Measurements from ENCODE around the gene OTUD6A.

The OTUD6A gene, protein sequence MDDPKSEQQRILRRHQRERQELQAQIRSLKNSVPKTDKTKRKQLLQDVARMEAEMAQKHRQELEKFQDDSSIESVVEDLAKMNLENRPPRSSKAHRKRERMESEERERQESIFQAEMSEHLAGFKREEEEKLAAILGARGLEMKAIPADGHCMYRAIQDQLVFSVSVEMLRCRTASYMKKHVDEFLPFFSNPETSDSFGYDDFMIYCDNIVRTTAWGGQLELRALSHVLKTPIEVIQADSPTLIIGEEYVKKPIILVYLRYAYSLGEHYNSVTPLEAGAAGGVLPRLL

DNA sequence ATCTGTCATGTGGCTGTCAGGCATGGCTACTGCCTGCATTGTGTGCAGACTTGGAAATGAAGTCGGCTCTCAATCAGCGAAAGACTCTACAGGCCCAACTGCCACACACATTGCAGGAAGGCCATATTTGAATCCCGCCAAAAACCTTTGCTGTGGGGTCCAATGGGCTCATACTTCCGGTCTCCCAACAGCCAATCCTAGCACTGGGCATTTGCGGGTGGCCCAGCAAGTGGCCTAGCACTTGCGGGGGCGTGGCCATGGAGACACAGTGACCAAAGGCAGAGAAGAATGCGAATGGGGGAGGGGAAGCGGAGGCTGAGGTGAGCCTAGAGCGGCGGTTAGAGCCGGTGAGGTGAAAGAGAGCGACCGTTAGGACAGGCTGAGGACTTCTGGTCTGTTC, at the start of gene OTUD6A:
TSS of gene OTUD6A (plus strand) at position 382 of the 400 bp plus-strand sequence. CDS start 68 bp downstream, outside the sequence.
- Histone ChIP-seq H3K27me3 (ENCODE audit: control insufficient read depth in 1 of 2, insufficient read depth in 2 of 2, low read length in 2 of 2) (no peaks in the 10 kb centered on the region), H3K9me3 (ENCODE audit: control insufficient read depth in 1 of 2, low read length in 2 of 2) (no peaks in the 10 kb centered on the region), H3K36me3 (ENCODE audit: control insufficient read depth in 1 of 2, insufficient read depth in 2 of 2, low read length in 2 of 2) (no peaks in the 10 kb centered on the region), H3K27ac (ENCODE audit: low read depth, low read length) (no peak within 1 kb of the TSS), H3K4me3 (ENCODE audit: low read depth in 1 of 2, low read length in 2 of 2) (no peak within 1 kb of the TSS), H3K4me1 (ENCODE audit: control insufficient read depth in 1 of 2, insufficient read depth in 2 of 2, low read length in 2 of 2) (no peaks in the 10 kb centered on the region), H3K9ac (ENCODE audit: low read depth in 1 of 2, low read length in 2 of 2) (no peak within 1 kb of the TSS)

DNA sequence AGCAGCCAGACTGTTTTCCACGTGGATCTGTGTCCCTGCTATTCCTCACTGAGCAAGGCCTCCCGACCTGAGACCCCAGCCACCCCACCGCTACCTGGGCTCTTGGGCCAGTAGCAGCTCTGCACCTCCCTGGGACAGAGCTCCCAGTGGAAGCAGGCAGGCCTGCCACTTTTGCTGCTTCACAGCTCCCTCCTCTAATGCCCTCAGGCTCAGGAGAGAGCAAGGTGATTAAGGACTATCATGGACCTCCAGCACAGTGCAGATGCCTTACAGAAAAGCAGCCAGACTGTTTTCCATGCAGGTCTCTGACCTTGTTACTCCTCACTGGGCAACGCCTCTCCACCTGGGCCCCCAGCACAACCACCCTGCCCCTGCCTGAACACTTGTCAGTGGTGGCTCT, 49.5 kb upstream of the OTUD6A start:
- H3K9ac ChIP-seq (ENCODE audit: low read depth in 1 of 2, low read length in 2 of 2) = no peak overlapping the region
- no peak overlapping the region for H3K4me3 ChIP-seq (ENCODE audit: low read depth in 1 of 2, low read length in 2 of 2)

DNA sequence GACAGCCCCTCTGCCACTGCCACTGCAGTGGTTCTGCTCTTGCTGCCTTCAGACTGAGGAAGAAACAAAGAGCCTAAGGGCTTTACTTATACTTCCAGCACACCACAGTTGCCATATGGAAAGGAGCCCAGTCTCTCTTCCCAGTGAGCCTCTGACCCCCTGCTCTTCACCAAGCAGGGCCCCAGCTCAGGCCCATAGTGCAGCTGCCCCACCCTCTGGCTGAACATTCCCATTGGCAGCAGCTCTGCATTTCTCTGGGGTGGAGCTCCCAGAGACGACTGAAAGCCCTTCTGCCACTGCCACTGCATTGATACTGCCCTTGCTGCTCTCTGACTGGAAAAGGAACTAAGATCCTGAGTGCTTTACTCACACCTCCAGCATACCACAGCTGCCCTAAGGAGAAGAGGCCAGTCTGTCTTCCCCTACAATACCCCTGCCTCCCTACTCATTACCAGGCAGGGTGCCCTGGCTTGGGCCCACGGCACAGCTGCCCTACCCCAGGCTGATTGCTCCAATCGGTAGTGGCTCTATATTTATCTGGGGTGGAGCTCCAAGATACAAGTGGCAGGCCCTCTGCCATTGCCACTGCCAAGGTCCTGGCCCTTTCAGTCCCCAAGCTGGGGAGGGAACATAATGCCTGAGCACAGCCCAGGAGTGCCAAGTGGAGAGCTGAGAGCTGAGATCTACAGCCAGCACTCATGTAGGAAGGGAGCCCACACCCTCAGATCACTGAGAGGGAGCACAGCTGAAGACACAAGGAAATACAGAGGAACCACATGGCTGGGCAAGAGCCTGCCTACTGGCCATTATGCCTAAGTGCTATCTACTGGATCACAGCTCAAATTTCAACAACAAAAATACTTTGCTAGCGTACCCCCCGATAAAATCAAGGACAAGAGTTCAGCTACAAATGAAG, 48.5 kb upstream of the OTUD6A start:
- no peaks in the 10 kb centered on the region for H3K4me1 ChIP-seq (ENCODE audit: control insufficient read depth in 1 of 2, insufficient read depth in 2 of 2, low read length in 2 of 2)
- H3K36me3 ChIP-seq (ENCODE audit: control insufficient read depth in 1 of 2, insufficient read depth in 2 of 2, low read length in 2 of 2) = no peaks in the 10 kb centered on the region
- H3K27me3 ChIP-seq (ENCODE audit: control insufficient read depth in 1 of 2, insufficient read depth in 2 of 2, low read length in 2 of 2) = no peaks in the 10 kb centered on the region
- H3K9ac ChIP-seq (ENCODE audit: low read depth in 1 of 2, low read length in 2 of 2) = no peak overlapping the region
- no peak overlapping the region for H3K4me3 ChIP-seq (ENCODE audit: low read depth in 1 of 2, low read length in 2 of 2)
- no peaks in the 10 kb centered on the region for H3K9me3 ChIP-seq (ENCODE audit: control insufficient read depth in 1 of 2, low read length in 2 of 2)
- H3K27ac ChIP-seq (ENCODE audit: low read depth, low read length) = no peak overlapping the region

More for the DNA sequence above, 49.5 kb upstream of the OTUD6A start:
- H3K27me3 ChIP-seq (ENCODE audit: control insufficient read depth in 1 of 2, insufficient read depth in 2 of 2, low read length in 2 of 2) = no peaks in the 10 kb centered on the region
- H3K27ac ChIP-seq (ENCODE audit: low read depth, low read length) = no peak overlapping the region
- H3K4me1 ChIP-seq (ENCODE audit: control insufficient read depth in 1 of 2, insufficient read depth in 2 of 2, low read length in 2 of 2) = no peaks in the 10 kb centered on the region
- H3K36me3 ChIP-seq (ENCODE audit: control insufficient read depth in 1 of 2, insufficient read depth in 2 of 2, low read length in 2 of 2) = no peaks in the 10 kb centered on the region
- no peaks in the 10 kb centered on the region for H3K9me3 ChIP-seq (ENCODE audit: control insufficient read depth in 1 of 2, low read length in 2 of 2)

DNA sequence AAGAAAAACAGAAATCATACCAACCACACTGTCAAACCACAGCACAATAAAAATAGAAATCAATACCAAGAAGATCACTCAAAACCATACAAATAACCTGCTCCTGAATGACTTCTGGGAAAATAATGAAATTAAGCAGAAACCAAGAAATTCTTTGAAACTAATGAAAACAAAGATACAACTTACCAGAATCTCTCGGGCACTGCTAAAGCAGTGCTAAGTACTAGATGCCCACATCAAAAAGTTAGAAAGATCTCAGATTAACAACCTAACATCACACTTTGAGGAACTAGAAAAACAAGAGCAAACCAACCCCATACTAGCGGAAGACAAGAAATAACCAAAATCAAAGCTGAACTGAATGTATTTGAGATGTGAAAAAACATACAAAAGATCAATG, 45.7 kb upstream of the OTUD6A start:
- Histone ChIP-seq H3K4me3 (ENCODE audit: low read depth in 1 of 2, low read length in 2 of 2) (no peak overlapping the region), H3K27me3 (ENCODE audit: control insufficient read depth in 1 of 2, insufficient read depth in 2 of 2, low read length in 2 of 2) (no peaks in the 10 kb centered on the region), H3K4me1 (ENCODE audit: control insufficient read depth in 1 of 2, insufficient read depth in 2 of 2, low read length in 2 of 2) (no peaks in the 10 kb centered on the region), H3K36me3 (ENCODE audit: control insufficient read depth in 1 of 2, insufficient read depth in 2 of 2, low read length in 2 of 2) (no peaks in the 10 kb centered on the region), H3K9me3 (ENCODE audit: control insufficient read depth in 1 of 2, low read length in 2 of 2) (no peaks in the 10 kb centered on the region), H3K9ac (ENCODE audit: low read depth in 1 of 2, low read length in 2 of 2) (no peak overlapping the region), H3K27ac (ENCODE audit: low read depth, low read length) (no peak overlapping the region)

DNA sequence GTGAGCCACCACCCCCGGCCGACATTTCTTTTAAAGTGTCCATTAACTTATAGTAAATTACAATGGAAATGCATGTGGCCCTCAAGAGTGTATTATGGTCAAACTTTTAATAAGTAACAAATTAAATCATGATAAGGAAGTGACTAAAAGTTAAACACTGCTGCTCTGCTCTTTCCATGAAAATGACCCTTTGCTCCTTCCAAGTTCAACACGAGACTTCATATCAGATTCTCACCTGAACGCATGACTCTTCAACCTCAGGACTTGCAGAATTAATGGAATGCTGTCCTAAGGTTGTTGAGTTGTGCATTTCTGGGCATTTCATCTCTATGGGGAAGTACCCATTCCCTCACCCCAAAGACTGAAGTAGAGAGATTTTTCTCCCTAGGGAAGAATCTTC, 39.6 kb upstream of the OTUD6A start:
- no peak overlapping the region for H3K4me3 ChIP-seq (ENCODE audit: low read depth in 1 of 2, low read length in 2 of 2)
- H3K9me3 ChIP-seq (ENCODE audit: control insufficient read depth in 1 of 2, low read length in 2 of 2) = no peaks in the 10 kb centered on the region
- no peaks in the 10 kb centered on the region for H3K4me1 ChIP-seq (ENCODE audit: control insufficient read depth in 1 of 2, insufficient read depth in 2 of 2, low read length in 2 of 2)
- no peaks in the 10 kb centered on the region for H3K36me3 ChIP-seq (ENCODE audit: control insufficient read depth in 1 of 2, insufficient read depth in 2 of 2, low read length in 2 of 2)
- H3K27me3 ChIP-seq (ENCODE audit: control insufficient read depth in 1 of 2, insufficient read depth in 2 of 2, low read length in 2 of 2) = no peaks in the 10 kb centered on the region
- no peak overlapping the region for H3K27ac ChIP-seq (ENCODE audit: low read depth, low read length)
- no peak overlapping the region for H3K9ac ChIP-seq (ENCODE audit: low read depth in 1 of 2, low read length in 2 of 2)

DNA sequence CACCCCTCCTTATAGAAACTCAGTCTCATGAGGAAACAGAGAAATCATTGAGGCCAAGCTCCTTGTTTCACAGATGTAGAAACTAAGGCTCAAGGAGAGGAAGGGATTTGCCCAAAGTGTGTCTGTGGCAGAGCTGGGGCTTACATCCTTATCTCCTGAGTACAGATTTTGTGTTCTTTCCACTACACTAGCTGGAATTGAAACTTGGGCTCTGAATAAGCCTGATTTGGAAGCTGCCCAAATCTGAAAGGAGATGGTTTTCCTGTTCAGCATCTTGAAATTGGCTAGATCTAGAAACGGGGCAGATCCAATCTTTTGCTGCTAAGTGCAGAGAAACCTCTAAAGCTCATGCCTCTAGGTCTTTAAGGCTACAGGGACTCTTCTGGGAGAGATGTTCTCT, 36.8 kb upstream of the OTUD6A start:
- H3K9me3 ChIP-seq (ENCODE audit: control insufficient read depth in 1 of 2, low read length in 2 of 2) = no peaks in the 10 kb centered on the region
- no peaks in the 10 kb centered on the region for H3K36me3 ChIP-seq (ENCODE audit: control insufficient read depth in 1 of 2, insufficient read depth in 2 of 2, low read length in 2 of 2)
- no peak overlapping the region for H3K9ac ChIP-seq (ENCODE audit: low read depth in 1 of 2, low read length in 2 of 2)
- no peaks in the 10 kb centered on the region for H3K4me1 ChIP-seq (ENCODE audit: control insufficient read depth in 1 of 2, insufficient read depth in 2 of 2, low read length in 2 of 2)
- no peak overlapping the region for H3K4me3 ChIP-seq (ENCODE audit: low read depth in 1 of 2, low read length in 2 of 2)
- no peak overlapping the region for H3K27ac ChIP-seq (ENCODE audit: low read depth, low read length)
- no peaks in the 10 kb centered on the region for H3K27me3 ChIP-seq (ENCODE audit: control insufficient read depth in 1 of 2, insufficient read depth in 2 of 2, low read length in 2 of 2)

DNA sequence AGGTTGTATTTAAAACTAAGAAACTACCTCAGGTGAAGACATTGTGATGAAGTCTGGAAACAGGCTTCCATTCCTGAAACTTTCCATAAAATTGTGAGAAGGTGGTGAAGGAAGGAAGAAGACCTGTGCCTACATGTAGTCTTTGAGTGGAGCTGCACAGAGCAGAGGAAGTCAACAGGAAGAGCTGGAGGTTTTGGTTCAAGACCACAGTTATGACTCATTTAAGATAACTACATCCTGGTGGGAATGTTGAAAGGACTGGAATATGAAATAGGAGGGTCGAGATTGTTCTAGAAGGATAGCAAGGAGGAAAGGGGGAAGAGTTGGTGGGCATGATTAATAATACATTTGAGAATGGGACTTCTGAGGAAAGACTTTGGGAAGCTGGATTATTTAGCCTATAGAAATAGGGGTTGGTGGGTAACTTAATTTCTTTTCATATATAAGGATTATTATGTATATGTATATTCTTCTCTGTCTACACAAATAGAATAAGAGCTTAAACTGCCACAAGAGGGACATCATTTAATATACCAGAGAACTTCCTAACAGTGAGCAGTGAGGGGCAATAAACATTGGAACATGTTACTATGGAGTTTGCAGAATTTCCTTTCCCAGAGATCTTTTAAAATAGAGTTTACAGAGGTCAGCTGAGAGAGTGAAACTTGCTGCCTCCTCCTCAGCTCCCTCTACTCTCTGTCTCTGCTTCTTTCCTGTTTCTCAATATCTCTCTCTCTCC, 36.0 kb upstream of the OTUD6A start:
- Histone ChIP-seq H3K4me1 (ENCODE audit: control insufficient read depth in 1 of 2, insufficient read depth in 2 of 2, low read length in 2 of 2) (no peaks in the 10 kb centered on the region), H3K27ac (ENCODE audit: low read depth, low read length) (no peak overlapping the region), H3K4me3 (ENCODE audit: low read depth in 1 of 2, low read length in 2 of 2) (no peak overlapping the region), H3K27me3 (ENCODE audit: control insufficient read depth in 1 of 2, insufficient read depth in 2 of 2, low read length in 2 of 2) (no peaks in the 10 kb centered on the region), H3K36me3 (ENCODE audit: control insufficient read depth in 1 of 2, insufficient read depth in 2 of 2, low read length in 2 of 2) (no peaks in the 10 kb centered on the region), H3K9ac (ENCODE audit: low read depth in 1 of 2, low read length in 2 of 2) (no peak overlapping the region), H3K9me3 (ENCODE audit: control insufficient read depth in 1 of 2, low read length in 2 of 2) (no peaks in the 10 kb centered on the region)

DNA sequence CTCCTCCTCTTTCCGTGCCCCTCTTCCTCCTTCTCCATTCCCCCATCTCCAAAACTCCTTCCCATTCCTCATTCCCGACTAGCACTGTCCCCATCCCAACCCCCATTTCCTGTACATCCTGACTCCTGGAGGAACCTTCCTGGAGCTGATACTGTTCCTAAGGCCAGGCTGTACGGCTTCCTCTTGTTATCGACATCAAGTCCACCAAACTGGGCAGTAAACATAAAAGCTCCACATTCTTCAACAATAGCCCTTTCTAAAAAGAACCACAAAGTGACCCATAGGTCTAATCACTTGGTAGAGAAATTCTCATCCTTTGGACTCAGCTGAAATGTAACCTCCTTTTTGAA, 35.4 kb upstream of the OTUD6A start:
- H3K9me3 ChIP-seq (ENCODE audit: control insufficient read depth in 1 of 2, low read length in 2 of 2) = no peaks in the 10 kb centered on the region
- H3K9ac ChIP-seq (ENCODE audit: low read depth in 1 of 2, low read length in 2 of 2) = no peak overlapping the region
- no peaks in the 10 kb centered on the region for H3K36me3 ChIP-seq (ENCODE audit: control insufficient read depth in 1 of 2, insufficient read depth in 2 of 2, low read length in 2 of 2)
- H3K4me1 ChIP-seq (ENCODE audit: control insufficient read depth in 1 of 2, insufficient read depth in 2 of 2, low read length in 2 of 2) = no peaks in the 10 kb centered on the region
- H3K27ac ChIP-seq (ENCODE audit: low read depth, low read length) = no peak overlapping the region
- H3K27me3 ChIP-seq (ENCODE audit: control insufficient read depth in 1 of 2, insufficient read depth in 2 of 2, low read length in 2 of 2) = no peaks in the 10 kb centered on the region
- no peak overlapping the region for H3K4me3 ChIP-seq (ENCODE audit: low read depth in 1 of 2, low read length in 2 of 2)

DNA sequence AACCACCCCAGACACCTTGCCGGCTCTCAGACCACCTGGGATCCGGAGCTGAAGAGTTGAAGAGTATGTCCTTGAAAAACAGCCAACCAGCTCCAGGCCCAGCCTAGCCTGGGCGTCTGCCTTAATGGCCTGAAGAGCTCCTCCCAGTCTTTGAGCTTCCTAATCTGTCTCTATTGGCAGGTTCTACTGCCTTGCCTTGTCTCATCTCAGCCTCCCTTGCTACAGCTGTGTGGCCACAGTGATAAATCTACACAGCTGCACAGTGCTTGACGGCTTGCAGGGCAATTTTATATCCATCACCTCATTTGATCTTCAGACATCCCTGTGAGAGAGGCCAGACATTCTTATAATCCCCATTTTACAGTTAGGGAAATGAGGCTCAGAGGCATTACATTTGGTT, 32.4 kb upstream of the OTUD6A start:
- Histone ChIP-seq H3K27ac (ENCODE audit: low read depth, low read length) (no peak overlapping the region), H3K27me3 (ENCODE audit: control insufficient read depth in 1 of 2, insufficient read depth in 2 of 2, low read length in 2 of 2) (no peaks in the 10 kb centered on the region), H3K36me3 (ENCODE audit: control insufficient read depth in 1 of 2, insufficient read depth in 2 of 2, low read length in 2 of 2) (no peaks in the 10 kb centered on the region), H3K9me3 (ENCODE audit: control insufficient read depth in 1 of 2, low read length in 2 of 2) (no peaks in the 10 kb centered on the region), H3K9ac (ENCODE audit: low read depth in 1 of 2, low read length in 2 of 2) (no peak overlapping the region), H3K4me3 (ENCODE audit: low read depth in 1 of 2, low read length in 2 of 2) (no peak overlapping the region), H3K4me1 (ENCODE audit: control insufficient read depth in 1 of 2, insufficient read depth in 2 of 2, low read length in 2 of 2) (no peaks in the 10 kb centered on the region)

DNA sequence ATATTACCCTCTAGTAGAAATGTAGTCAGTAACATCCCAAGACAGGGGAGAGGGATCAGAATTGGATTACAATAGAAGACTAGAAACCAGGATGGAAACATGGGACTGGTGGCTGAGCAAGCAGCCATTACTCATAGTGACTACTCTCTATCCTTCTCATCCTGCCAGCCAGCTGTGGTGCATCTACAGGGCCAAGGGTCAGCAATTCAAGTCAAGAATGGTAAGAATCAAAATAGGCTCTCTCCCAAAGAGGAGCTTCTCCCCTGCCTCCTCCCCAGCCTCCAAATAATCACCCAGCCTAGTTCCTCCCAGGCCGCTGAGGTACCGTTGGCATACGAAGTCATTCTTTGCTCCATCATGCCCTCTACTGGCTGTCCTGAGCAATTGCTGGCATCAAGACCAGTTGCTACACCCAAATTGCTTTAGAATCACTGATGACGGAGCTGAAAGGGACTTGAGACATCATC, 31.9 kb upstream of the OTUD6A start:
- Histone ChIP-seq H3K4me1 (ENCODE audit: control insufficient read depth in 1 of 2, insufficient read depth in 2 of 2, low read length in 2 of 2) (no peaks in the 10 kb centered on the region), H3K9me3 (ENCODE audit: control insufficient read depth in 1 of 2, low read length in 2 of 2) (no peaks in the 10 kb centered on the region), H3K9ac (ENCODE audit: low read depth in 1 of 2, low read length in 2 of 2) (no peak overlapping the region), H3K27ac (ENCODE audit: low read depth, low read length) (no peak overlapping the region), H3K4me3 (ENCODE audit: low read depth in 1 of 2, low read length in 2 of 2) (no peak overlapping the region), H3K36me3 (ENCODE audit: control insufficient read depth in 1 of 2, insufficient read depth in 2 of 2, low read length in 2 of 2) (no peaks in the 10 kb centered on the region), H3K27me3 (ENCODE audit: control insufficient read depth in 1 of 2, insufficient read depth in 2 of 2, low read length in 2 of 2) (no peaks in the 10 kb centered on the region)

Data from duodenal mucosa (tissue), 2 donors.